Esophagus squamous epithelium (tissue), 4 donors: Measurements from ENCODE around the gene NGFR.

ENCODE experiments used
- POLR2A ChIP-seq, 4 donors: fragments of 450-650 bp; IDR thresholded peaks; one replicate each; pipeline ENCODE4 v1.6.1; 2017; ENCODE audit warnings: antibody characterized with exemption in 4 of 4, mild to moderate bottlenecking in 4 of 4, moderate library complexity in 3 of 4
- TF ChIP-seq, protein P1 (sequence below), 6 experiments: fragments of 450-650 bp in 4 of 6; fragments of 200-600 bp in 2 of 6; sonication (generic) in 2 of 6; IDR thresholded peaks; one replicate each; pipeline ENCODE4 v1.5.1; 2016 to 2019; ENCODE audit warnings: antibody characterized with exemption in 6 of 6, mild to moderate bottlenecking in 4 of 6, moderate library complexity in 4 of 6

DNA sequence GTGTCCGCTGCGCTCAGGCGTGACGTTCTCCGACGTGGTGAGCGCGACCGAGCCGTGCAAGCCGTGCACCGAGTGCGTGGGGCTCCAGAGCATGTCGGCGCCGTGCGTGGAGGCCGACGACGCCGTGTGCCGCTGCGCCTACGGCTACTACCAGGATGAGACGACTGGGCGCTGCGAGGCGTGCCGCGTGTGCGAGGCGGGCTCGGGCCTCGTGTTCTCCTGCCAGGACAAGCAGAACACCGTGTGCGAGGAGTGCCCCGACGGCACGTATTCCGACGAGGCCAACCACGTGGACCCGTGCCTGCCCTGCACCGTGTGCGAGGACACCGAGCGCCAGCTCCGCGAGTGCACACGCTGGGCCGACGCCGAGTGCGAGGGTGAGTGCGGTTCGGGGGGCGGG is 11.2 kb downstream of the NGFR start:
- TF ChIP-seq, protein P1, sequence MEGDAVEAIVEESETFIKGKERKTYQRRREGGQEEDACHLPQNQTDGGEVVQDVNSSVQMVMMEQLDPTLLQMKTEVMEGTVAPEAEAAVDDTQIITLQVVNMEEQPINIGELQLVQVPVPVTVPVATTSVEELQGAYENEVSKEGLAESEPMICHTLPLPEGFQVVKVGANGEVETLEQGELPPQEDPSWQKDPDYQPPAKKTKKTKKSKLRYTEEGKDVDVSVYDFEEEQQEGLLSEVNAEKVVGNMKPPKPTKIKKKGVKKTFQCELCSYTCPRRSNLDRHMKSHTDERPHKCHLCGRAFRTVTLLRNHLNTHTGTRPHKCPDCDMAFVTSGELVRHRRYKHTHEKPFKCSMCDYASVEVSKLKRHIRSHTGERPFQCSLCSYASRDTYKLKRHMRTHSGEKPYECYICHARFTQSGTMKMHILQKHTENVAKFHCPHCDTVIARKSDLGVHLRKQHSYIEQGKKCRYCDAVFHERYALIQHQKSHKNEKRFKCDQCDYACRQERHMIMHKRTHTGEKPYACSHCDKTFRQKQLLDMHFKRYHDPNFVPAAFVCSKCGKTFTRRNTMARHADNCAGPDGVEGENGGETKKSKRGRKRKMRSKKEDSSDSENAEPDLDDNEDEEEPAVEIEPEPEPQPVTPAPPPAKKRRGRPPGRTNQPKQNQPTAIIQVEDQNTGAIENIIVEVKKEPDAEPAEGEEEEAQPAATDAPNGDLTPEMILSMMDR (IDR thresholded peaks at IDR 0.05), result no peak
- no peak for TF ChIP-seq POLR2A (IDR thresholded peaks at IDR 0.05)
